AG09309 (cell line): Measurements from ENCODE around the gene MTURN.

Source experiments
- DNase-seq: peaks from one replicate; pipeline ENCODE4 v3.0.0-alpha.2; 2010; ENCODE audit warnings: low read depth
- H3K4me3 ChIP-seq: 2 replicates; pipeline ENCODE4 v1.5.1; 2011; ENCODE audit warnings: mild to moderate bottlenecking, low read depth, low read length, moderate library complexity; ENCODE audit not compliant: control insufficient read depth
- TF ChIP-seq, protein P1 (sequence below): IDR thresholded peaks from 2 replicates; pipeline ENCODE4 v1.5.1; 2011; ENCODE audit warnings: mild to moderate bottlenecking, low read depth, low read length, inconsistent platforms; ENCODE audit not compliant: insufficient read depth, control insufficient read depth; ENCODE audit errors: missing control alignments

The MTURN gene

DNA sequence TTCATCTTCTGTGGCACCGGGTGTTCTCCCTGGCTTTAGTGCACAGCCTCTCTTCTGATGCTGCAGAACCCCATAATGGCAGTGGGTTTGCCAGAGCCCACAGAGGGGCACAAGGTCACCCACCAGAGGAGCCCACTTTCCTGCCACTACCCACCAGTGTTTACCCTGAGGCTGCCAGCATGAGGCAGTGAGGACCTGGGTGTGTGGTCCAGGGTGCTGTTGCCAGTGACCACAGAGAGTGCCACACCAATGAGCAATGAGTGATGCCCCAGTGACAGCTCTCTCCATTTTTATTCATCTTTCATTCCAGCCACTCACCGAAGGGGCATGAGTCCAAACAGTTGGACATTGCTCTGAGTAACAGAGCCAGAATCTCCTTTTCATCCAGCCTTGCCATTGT, 34.8 kb downstream of the MTURN start:
- TF ChIP-seq, protein P1, sequence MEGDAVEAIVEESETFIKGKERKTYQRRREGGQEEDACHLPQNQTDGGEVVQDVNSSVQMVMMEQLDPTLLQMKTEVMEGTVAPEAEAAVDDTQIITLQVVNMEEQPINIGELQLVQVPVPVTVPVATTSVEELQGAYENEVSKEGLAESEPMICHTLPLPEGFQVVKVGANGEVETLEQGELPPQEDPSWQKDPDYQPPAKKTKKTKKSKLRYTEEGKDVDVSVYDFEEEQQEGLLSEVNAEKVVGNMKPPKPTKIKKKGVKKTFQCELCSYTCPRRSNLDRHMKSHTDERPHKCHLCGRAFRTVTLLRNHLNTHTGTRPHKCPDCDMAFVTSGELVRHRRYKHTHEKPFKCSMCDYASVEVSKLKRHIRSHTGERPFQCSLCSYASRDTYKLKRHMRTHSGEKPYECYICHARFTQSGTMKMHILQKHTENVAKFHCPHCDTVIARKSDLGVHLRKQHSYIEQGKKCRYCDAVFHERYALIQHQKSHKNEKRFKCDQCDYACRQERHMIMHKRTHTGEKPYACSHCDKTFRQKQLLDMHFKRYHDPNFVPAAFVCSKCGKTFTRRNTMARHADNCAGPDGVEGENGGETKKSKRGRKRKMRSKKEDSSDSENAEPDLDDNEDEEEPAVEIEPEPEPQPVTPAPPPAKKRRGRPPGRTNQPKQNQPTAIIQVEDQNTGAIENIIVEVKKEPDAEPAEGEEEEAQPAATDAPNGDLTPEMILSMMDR, result no peak
- DNase-seq, result no peak
- no peak overlapping the region for H3K4me3 ChIP-seq

DNA sequence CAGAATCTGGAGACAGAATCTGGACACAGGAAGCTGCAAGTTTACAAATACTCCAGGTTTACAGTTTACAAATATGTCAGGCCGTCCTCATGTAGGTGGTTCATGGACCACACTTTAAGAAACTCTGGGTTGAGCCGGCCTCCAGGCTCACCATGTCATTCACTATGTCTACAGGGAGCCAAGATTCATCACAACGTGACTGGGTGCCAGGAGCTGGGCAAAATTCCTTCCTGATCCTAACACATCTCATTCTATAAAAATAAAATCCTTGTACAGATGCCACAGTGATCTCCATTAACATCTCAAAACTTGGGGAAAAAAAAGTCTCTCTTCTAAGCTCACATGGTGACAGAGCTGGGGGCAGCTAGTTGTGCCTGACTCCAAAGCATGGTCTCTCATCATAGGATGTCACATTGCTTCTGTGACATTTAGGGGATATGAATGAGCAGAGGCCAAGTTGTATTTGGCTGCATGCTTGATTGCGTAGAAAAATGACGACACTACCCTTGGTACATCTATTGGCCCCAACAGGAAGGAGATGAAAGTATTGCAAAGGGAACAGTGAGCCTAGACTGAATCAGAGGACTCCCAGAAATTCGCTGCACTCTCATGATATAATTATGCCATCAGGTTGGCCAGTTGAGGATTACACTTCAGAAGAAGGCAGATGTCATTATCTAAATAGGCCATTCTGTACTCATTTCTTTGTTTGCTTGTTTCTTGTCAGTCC, 35.9 kb downstream of the MTURN start:
- no peak overlapping the region for H3K4me3 ChIP-seq
- TF ChIP-seq, protein P1, result no peak
- DNase-seq, result no peak

DNA sequence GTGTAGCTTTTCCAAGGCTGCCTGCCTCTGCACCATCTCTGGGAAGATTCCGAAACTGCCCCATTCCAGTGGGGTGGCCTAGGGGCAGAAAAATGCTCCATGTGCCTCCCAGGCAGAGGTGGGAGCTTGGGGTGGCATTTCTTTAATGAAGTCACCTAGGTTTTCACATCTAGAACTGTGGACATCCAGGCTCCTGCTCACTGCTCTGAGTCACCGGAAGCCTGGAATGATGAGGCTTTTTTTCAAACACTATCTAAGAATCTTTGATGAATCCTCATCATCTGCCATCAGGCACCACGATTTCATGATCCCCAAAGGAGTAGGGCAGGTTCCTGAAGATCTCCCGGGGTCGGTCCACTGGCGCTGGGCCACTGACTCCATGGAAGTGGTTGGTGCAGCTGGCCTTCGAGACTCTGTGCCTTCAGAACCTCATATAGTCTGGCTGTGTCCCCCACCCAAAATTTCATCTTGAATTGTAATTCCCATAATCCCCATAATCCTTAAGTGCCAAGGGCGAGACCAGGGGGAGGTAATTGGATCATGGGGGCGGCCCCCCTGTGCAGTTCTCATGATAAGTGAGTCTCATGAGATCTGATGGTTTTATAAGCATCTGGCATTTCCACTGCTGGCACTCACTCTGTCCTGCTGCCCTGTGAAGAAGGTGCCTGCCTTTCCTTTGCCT, 37.1 kb downstream of the MTURN start:
- TF ChIP-seq, protein P1, result no peak
- no peak overlapping the region for H3K4me3 ChIP-seq
- no peak for DNase-seq

DNA sequence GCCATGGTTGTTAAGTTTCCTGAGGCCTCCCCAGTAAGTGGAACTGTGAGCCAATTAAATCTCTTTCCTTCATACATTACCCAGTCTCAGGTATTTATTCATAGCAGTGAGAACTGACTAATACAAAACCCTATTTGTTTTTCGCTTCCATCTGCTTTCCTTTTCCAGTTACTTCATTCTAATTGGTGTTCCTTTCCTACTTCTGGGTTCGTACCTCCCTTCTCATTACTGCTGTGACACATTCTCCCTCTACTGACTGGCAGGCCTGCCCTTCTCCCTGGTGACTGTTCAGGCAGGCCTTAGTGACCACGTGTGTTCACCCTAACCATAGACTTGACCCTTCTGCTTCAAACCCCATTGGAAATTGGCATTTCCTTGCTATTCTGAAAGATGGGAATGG, 37.7 kb downstream of the MTURN start:
- TF ChIP-seq, protein P1, result no peak
- no peak overlapping the region for H3K4me3 ChIP-seq
- DNase-seq, result no peak

DNA sequence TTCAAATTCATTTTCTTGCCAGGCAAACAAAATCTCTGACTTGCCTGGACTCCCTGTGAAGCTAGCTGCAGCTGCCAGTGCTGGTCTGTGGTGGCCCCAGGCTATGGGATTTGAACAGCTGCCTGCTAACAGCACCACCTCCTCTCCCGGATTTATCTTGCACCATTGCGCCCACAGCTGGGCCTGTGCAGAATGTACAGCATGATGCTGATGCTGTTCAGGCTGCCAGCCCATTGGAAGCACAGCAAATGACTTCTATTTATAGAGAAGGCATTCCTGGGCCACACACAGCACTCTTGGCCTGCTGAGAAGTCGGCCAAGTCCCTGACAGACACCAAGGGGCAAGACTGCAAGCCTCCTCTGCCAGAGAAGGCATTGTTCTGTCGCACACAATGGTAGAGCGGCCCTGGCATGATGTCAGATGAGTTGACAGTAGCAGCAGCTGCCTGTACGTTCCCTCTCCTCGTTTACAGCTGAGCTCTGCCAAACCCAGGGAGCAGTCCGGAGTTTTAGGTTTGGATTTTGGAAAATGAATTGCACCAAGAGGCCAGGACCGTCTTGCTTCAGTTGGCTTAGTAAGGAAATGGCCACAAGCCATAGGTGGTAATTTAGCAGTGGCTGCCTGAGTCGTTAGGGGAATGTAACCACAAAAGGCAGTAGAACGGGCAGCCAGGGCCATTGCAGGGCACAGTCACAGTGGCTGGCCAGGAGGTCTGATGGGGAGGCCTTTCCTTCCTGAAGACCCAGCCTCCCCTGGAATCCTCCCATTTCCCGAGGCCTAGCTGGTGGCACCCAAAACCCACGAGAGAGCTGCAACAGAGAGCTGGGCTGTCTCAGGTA, 38.5 kb downstream of the MTURN start:
- DNase-seq, result peak; percentile 97
- no peak overlapping the region for H3K4me3 ChIP-seq
- TF ChIP-seq, protein P1, result peak; percentile 59

DNA sequence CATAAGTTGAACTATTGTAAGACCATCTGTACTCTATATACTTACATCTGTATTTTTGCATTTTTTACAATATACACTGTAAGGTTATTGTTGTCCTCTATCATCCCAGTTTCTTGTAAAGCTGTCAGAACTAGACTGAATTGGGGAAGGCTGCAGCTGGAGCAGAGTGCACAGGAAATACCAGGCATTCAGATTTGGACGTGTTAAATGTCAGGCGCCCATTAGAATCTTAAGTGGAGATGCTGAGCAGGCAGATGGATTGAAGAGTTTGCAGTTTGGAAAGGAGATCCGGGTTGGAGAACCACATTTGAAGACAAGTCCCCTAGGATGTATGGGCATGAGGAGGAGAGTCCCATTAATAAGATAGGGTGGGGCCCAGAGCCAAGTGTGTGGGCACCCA, 40.4 kb downstream of the MTURN start:
- no peak for DNase-seq
- TF ChIP-seq, protein P1, result no peak
- no peak overlapping the region for H3K4me3 ChIP-seq
